VCaP (cell line): ENCODE measurements around the gene PPP1R12A.

Experiments
- H3K27ac ChIP-seq: fragments of 450-650 bp; 2 replicates; pipeline ENCODE4 v1.5.1; 2017
- CTCF ChIP-seq: fragments of 450-650 bp; conservative IDR thresholded peaks from 2 replicates; pipeline ENCODE4 v1.5.1; 2017; ENCODE audit warnings: mild to moderate bottlenecking, moderate library complexity

Gene PPP1R12A

GRCh38 chr12:79908366-79908765 is 26.5 kb downstream of the PPP1R12A start:
- no peak for TF ChIP-seq CTCF
- H3K27ac ChIP-seq: no peak overlapping the region

- TF ChIP-seq CTCF: no peak
- no peak overlapping the region; the same call in 1 of the 2 replicates for H3K27ac ChIP-seq
Measured at GRCh38 chr12:79901506-79901905, 33.4 kb downstream of the PPP1R12A start.

GRCh38 chr12:79900951-79901350 is 33.9 kb downstream of the PPP1R12A start:
- no peak overlapping the region; the same call in 1 of the 2 replicates for H3K27ac ChIP-seq
- no peak for TF ChIP-seq CTCF

- no peak for TF ChIP-seq CTCF
- H3K27ac ChIP-seq: peak overlapping the region; percentile 54; the same call in 1 of the 2 replicates
Measured at GRCh38 chr12:79900199-79900598, 34.7 kb downstream of the PPP1R12A start.

- TF ChIP-seq CTCF: no peak
Measured at GRCh38 chr12:79897617-79898016, 37.3 kb downstream of the PPP1R12A start.

GRCh38 chr12:79895804-79896203 is 39.1 kb downstream of the PPP1R12A start:
- no peak for TF ChIP-seq CTCF
- no peak overlapping the region for H3K27ac ChIP-seq

More at GRCh38 chr12:79897617-79898016, 37.3 kb downstream of the PPP1R12A start:
- no peak overlapping the region for H3K27ac ChIP-seq

GRCh38 chr12:79895071-79895470 is 39.8 kb downstream of the PPP1R12A start:
- TF ChIP-seq CTCF: no peak
- no peak overlapping the region for H3K27ac ChIP-seq
